HG02870 (cell line): ENCODE measurements around the gene NCAPH2.
A peak's percentile ranks its signal among the peaks of the same experiment; 100 is the strongest.

ENCODE experiments used
- ATAC-seq: cut with Tn5 transposase; IDR thresholded peaks from one replicate; pipeline ENCODE4 v1.9.1; 2021; ENCODE audit warnings: mild to moderate bottlenecking, moderate library complexity; ENCODE audit not compliant: unreplicated experiment

The NCAPH2 gene

DNA sequence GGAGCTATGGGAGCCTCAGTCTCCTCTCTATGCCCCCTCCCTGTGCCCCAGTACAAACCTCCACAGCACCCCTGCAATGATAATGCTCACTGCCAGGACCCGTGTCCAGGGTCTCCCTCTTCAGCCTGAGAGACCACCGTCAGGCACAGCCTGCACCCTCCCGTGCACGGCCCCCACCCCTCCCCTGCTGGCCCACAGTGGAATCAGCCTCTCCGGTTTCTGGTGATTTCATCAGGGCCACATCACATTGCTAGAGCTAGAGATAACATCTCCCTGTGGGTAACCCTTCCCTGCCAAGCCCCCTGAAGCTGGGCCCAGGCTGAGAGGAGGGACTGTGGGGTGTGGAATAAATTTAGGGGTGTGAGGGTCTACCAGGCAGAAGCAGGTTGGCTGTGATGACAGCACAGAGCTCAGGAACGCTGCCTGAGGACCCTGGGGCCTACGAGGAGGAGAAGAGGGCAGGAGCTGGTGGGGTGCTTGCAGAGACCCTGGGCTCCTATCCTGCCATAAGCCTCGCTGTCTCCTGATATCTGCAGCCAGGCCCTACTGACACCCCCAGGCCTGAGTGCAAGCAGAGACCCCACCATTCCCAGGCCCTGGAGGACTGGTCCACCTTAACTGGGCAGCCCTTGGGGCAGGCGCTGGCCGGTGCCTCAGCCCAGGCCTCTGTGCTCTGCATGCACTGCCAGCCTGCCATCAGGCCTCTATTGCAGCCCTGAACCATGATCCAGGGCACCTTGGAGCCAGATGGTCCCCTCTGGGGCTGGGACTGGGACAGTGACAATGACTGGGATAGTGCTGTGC, 37.7 kb downstream of the NCAPH2 start, which contains the start of gene KLHDC7B:
Gene KLHDC7B, plus strand, starts transcription at position 378 of the 804 bp plus-strand sequence. Its CDS starts 345 bp downstream, at position 723.
- ATAC-seq: no peak

DNA sequence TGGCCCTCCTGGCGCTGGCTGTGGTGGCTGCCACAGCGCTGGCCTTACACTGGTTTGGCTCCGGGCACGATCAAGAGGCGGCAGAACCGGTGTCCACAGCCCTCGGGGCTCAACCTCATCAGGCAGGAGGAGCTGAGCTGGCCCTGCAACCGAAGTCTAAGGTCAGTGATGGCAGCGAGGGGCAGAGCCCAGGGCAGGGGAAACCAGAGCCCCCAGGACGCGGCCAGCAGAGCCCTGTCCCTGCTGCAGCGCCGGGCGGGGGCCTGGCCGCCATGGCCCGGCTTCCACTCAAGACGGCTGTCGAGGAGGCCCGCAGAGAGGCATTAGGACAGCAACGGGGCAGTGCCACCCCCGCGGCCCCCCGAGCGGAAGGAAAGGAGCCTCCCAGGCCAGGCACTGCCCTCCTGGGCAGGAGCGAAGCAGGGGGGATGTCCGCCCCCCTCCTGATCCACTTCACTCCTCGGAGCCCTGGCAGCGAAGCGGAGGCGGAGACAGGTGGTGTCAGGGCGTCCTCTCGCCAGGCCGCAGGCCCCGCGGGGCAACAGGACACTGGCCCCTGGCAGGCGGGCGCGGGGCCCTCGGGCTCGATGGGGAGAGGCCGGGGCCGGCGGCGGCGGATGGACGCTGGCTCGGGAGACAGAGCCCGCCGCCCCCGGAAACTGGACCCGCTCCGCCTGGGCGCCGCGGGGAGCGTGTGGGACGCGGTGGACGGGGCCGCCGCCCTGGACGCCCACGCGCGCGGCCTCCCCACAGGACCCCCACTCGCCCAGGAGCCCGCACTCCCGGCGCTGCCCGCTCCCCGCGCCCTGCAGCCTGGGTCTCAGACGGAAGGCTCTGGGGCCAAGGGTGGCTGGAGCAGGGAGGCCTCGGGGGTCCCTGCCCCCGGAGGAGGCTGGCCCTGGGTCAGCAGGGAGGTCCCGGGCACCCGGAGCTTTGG, 38.6 kb downstream of the NCAPH2 start:
- ATAC-seq: no peak

DNA sequence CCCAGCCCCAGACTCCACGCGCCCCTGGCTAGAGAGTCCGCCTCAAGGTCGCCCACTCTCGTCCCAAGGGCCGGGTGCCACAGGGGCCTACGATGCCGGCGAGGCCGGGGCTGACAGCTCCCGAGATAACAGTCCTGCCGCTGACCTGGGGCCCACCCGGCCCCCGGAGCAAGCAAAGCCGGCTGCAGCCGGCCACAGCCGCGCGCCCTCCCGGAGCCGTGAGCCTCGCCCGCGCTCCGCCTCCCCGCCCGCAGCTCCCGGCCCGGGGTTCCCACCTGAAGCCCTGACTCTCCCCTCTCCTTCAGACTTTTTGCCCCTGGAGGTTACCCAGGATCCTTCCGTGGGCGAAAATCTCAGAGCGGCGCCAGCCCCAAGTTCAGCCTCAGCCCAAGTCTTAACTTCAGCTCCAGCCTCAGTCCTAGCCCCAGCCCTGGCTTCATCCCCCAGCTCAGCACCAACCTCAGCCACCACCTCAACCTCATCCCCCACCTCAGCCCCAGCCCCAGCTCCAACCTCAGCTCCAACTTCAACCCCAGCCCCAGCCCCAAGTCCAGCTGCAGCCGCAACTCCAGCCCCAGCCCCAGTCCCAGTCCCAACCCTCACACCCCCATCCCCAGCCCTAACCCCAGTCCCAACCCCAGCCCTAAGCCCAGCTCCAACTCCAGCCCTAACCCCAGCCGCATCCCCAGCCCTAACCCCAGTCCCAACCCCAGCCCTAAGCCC, 39.4 kb downstream of the NCAPH2 start:
- no peak for ATAC-seq

DNA sequence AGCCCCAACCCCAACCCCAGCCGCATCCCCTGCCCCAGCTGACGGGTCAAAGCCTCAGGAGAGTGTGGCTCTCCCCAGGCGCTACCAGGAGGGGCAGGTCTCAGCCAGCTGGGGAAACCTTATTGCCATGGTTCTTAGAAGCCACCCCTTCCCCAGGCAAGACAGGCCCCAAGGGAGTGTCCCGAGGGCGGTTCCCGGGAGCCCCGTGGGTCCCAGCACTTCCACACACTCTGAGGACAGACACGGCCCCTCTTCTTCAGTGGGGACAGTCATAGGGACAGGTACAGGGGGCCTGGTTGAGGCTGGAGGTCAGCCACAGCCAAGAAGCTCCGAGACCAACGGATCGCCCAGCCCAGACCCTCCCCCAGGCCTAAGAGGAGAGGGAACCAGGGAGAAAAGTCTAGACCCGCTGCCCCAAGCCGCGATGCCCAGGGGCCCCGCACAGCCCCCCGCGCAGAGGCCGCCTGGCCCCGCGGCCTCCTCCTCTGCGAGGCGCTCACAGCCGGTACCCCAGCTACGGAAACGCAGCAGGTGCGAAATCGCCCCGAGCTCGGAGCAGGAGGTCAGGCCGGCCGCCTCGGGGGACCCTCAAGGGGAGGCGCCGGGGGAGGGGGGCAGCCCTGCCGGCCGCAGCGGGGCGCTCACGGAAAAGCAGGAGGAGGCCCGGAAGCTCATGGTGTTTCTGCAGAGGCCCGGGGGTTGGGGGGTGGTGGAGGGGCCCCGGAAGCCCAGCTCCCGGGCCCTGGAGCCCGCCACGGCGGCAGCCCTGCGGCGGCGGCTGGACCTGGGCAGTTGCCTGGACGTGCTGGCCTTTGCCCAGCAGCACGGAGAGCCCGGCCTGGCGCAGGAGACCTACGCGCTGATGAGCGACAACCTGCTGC, 40.3 kb downstream of the NCAPH2 start:
- ATAC-seq: no peak

DNA sequence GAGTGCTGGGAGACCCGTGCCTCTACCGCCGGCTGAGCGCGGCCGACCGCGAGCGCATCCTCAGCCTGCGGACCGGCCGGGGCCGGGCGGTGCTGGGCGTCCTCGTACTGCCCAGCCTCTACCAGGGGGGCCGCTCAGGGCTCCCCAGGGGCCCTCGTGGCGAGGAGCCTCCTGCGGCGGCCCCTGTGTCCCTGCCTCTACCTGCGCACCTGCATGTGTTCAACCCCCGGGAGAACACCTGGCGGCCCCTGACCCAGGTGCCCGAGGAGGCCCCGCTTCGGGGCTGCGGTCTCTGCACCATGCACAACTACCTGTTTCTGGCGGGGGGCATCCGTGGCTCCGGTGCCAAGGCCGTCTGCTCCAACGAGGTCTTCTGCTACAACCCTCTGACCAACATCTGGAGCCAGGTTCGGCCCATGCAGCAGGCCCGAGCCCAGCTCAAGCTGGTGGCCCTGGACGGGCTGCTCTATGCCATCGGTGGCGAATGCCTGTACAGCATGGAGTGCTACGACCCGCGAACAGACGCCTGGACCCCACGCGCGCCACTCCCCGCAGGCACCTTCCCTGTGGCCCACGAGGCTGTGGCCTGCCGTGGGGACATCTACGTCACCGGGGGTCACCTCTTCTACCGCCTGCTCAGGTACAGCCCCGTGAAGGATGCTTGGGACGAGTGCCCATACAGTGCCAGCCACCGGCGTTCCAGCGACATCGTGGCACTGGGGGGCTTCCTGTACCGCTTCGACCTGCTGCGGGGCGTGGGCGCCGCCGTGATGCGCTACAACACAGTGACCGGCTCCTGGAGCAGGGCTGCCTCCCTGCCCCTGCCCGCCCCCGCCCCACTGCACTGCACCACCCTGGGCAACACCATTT, 41.1 kb downstream of the NCAPH2 start:
- ATAC-seq: no peak

DNA sequence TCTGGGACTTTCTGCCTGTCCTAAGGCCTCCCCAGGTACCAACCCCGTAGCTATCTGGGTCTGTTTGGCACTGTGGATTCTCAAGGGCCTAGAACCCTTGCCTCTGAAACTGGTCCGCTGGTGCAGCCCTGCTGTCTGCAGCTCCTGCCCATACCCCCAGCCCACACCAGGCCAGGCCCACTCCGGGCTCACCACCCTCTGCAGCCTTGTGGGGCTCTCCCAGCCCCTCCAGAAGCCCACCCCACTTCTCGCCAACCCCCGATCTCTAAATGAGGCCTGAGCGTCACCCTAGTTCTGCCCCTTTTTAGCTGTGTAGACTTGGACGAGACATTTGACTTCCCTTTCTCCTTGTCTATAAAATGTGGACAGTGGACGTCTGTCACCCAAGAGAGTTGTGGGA, 42.4 kb downstream of the NCAPH2 start:
- ATAC-seq: no peak

DNA sequence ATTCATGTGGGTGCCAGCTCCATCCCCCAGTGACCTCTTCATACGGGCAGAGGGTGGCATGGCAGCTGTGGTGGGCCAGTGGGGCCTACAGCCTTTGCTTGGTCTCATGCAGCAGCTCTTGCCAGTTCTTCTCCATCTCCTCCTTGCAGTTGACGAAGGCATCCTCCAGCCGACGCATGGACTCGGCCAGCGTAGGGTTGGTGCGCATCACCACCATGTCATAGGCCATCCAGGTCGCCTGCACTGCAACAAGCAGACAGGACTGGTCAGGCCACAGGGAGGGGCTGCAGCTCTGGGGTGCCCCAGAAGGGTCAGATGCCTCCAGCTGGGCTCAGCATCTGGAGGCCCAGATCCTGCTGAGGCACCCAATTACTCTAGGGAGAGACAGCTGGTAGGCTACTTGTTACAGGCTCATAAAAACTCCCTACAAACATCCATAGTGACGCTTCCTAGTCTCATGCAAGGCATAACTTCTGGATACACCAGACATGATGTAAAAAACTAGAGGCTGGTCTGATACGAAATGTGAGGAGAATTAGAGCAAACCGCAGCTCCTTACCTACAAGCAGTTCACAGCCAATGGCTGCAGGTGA, 43.2 kb downstream of the NCAPH2 start:
- ATAC-seq: no peak

DNA sequence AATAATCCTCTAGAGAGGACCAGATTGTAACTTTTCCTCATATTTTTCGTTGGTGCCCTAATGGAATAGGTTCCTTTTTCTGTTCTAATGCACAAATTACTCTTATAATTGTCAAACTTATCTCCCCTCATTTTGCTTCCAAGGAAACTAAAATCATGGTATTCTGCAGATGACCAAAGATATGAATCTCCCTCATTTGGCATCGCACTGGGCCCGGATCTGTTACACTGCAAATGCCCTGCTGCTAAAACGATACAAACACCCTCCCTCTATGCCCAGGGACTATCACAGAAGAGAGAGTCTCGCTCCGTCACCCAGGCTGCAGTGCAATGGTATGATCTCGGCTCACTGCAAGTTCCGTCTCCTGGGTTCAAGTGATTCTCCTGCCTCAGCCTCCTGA, 45.3 kb downstream of the NCAPH2 start:
- ATAC-seq: no peak

DNA sequence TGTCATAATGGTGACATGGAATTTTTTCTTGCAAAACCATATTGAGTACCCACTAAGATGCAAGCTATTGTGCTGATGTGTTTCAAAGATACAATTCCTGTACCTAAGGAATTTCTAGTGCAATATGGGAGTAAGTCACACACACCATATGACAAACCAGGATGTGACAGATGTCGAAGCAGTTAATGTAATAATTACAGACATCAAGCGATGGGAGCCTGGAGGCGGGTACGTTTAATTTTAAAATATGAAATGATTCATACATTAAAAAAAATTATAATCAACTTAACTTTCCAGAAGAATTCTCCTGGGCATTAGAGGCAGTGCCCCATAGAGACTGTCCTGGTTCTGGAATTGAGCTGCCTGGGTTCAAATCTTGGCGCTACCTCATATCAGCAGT, 48.7 kb downstream of the NCAPH2 start:
- no peak for ATAC-seq

DNA sequence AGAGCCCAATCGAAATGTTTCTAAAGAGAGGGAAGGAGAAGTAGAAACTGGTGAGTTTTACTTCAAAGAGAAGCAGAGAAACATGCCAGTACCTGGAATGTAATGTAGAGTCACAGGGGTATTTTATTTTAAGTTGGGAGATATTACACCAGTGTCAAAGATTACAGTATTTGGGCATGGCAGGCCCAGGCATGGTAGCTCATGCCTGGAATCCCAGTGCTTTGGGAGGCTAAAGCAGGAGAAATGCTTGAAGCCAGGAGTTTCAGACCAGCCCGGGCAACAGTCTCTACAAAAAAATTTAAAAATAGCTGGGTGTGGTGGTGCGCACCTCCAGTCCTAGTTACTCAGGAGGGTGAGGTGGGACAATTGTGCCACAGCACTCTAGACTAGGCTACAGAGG, 52.0 kb downstream of the NCAPH2 start:
- ATAC-seq: no peak

DNA sequence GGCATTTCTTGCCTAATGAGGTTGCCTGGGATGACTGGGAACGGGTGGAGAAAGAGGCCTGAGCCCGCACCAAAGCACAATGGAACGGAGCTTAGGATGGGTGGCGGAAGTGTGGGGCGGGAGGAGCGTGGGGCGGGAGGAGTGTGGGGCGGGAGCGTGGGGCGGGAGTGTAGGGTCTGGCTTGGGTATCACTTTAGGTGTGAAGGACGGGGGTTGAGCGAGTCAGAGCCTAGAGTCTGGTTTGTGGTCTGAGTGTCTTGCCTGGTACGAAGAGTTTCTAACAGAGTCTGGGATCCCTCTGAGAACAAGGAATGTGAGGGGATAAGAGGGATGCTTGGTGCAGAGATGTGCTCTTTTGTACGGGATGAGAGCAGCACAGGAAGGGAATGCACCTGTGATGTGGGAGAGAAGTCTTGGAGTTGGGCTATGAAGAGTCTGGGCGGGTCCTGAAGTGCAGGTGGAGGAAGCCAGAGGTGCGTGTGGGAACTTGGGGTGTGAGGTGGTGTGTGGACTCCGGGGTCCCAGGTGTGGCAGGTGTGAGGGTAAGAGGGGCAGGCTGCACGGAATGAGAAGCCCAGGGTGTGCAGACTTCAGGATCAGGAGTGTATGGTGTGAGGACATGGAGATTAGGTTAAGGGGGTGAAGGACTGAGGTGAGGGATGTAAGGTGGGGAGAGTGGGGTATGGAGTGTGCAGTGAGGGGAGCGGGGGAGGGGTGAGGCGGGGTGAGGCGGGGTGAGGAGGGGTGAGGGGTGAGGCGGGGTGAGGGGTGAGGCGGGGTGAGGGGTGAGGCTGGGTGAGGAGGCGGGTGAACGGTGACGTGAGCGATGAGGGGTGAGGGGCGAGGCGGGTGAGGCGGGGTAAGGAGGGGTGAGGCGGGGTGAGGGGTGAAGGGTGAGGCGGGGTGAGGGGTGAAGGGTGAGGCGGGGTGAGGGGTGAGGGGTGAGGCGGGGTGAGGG, 53.7 kb downstream of the NCAPH2 start:
- no peak for ATAC-seq

DNA sequence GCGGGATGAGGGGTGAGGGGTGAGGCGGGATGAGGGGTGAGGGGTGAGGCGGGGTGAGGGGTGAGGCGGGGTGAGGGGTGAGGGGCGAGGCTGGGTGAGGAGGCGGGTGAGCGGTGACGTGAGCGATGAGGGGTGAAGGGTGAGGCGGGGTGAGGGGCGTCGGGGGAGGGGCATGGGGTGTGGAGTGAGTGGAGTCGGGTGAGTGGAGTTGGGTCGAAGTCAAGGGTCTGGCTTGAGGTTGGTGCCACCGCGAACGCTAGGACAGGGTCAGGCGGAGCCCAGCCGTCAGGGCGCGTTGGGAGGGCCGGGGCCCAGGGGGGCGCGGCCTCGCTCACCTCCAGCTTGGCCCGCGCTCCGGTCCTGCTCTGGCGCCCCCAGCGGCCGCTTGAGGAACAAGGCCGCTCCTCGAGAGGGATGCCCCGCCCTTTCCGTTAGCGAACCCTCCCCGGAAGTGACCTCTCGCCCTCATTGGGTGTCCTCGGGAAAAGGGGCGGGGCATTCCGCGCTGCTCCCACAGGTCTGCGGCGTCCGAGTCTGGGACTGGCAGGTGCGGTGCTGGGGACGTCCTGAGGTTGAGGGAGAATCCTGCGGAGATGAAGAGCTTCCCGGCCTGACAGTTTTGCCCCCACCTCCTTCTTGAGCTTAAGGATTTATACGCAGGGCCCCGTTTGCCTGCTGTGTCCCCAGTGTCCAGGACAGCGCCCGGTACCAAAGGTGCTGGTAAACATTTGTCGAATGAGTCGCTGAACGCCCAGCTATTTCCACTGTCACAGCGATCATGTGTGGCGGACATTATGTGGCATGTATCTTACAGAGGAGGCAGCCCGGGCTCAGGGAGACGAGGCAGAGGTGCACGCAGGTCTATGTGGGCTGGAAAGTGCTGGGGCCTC, 54.7 kb downstream of the NCAPH2 start, which contains the start of gene SYCE3:
Gene SYCE3, minus strand, starts transcription at position 397 of the 890 bp plus-strand sequence. CDS start 6,514 bp downstream, outside the sequence.
- peak; percentile 96 for ATAC-seq

DNA sequence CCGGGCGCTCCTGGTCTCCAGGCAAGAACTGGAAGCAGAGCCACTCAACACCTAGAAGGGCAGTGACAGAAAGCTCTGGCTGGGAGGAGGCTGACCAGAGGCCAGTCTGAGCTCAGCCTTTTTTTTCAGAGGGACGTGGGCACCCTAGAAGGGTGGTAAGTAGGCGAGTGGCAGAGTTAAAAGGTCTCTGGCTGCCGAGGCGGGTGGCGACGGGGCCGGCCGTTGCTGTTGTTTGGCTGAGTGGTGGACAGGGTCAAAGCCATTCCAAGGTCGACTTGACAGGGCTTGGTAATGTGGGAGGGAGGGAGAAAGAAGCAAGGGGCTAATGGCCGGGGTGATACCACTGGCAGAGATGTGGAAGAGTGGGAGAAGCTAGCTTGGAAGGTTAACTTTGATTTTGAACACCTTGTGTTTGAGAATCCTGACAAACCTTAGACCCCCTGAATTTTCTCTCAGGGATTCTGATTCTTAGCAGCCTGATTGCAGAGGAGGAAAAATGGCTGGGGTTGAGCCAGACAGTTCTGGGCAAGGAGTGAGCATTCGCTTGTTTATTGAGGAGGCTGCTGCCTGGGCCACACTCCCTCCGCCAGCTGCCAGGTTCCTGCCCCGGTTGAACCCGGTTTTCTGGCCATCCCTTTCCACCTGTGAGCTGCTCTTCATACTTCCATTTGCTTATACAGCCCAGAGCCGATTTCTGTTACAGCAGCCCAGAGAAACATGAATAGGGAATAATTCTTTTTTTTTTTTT, 55.6 kb downstream of the NCAPH2 start:
- ATAC-seq: no peak

DNA sequence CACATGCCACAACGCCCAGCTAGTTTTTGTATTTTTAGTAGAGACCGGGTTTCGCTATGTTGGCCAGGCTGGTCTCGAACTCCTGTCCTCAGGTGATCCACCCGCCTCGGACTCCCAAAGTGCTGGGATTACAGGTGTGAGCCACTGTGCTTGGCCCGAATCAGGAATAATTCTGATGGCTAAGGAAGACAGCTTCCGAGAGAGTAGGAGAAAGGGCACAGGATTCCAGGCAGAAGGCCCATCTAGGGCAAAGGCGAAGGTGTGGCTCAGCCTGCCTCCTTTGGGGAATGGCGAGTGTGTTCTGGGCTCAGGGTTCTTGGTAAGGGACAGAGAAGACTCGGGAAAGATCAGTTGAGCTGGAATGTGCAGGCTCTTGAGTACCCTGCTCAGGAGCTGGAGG, 56.3 kb downstream of the NCAPH2 start:
- no peak for ATAC-seq

DNA sequence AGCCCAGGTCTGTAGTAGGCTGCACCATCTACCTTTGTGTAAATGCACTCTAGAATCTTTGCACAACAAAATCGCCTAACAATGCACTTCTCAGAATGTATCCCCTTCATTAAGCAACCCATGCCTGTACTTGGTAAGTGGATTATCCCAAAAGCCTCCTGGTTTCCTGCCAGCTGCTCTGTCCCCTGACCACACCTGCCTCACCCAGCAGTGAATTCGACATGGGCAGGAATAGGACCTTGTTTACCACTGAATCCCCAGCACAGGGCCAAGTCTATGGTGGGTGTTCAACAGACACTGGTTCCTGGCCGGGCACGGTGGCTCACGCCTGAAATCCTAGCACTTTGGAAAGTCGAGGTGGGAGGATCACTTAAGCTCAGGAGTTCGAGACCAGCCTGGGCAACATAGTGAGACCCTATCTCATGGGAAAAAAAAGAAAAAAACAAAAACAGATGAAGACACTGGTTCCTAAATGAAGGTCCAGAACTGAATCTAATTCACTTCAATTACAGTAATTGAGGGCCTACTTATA, 59.8 kb downstream of the NCAPH2 start:
- no peak for ATAC-seq

DNA sequence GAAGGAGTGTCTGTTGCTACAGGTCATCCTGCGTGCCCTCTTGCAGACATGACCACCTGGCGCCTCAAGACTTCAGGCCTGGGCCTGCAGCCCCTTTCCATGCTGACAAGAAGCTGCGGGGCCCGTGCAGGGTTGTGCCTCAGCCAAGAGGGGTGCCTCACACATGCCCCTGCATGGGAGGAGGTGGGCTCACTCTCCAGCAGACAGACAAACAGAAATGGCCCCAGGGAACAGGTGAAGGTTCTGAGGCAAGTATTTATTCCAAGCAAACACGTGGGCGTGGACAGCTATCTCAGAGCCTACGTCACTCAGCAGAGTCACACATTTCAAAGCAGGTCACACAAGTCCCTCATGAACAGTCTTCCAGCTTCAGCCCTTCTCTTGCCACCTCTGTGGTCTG, 60.6 kb downstream of the NCAPH2 start:
- no peak for ATAC-seq
